ENCODE measurements around the gene THRSP. TPM values are rescaled to one million over a fixed set of nuclear protein-coding genes. Genes with fewer than 3 reads are reported as not detected.
"Not testable (repeated sequence)": the region's sequence is repeated elsewhere in the genome, so short reads cannot be mapped to it uniquely, and the experiment has no call there.

The THRSP gene
- total RNA-seq, 8 experiments from 2014 or later = 0.22 to 1.9 (median 0.48) TPM; not detected in 2

DNA sequence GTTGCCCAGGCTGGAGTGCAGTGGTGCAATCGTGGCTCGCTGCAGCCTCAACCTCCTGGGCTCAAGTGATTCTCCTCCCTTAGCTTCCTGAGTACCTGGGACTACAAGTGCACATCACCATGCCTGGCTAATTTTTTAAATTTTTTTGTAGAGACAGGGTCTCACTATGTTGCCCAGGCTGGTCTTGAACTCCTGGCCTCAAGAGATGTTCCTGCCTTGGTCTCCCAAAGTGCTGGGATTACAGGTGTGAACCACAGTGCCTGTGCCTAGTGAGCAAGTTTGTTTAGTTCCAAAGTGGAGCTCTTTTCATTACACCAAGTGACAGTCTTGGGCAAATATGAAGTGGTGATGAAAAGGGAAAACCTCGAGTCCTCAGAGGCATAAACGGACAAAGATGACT lies 13.9 kb downstream of the THRSP start:
- H3K4me3 ChIP-seq; in situ Hi-C loops (cut with MboI; ENCODE audit: low pct_unique_long_range_greater_than_20kb in 2 of 9, low sequenced_read_pairs in 9 of 9, unreplicated experiment in 9 of 9); ATAC-seq (replicated peaks in 6 of 8); H3K27ac ChIP-seq: not testable (repeated sequence)
- peaks cover 16 to 18% of the 10 kb centered on the region in 2 donors for H3K4me1 ChIP-seq (replicated peaks in 1 of 2)
- WGBS, 10 experiments = 50 to 100% (median 88%) methylated on average over 1 to 4 of the region's 4 CpGs; no CpG with 5 or more reads in 1 of the 10 experiments

DNA sequence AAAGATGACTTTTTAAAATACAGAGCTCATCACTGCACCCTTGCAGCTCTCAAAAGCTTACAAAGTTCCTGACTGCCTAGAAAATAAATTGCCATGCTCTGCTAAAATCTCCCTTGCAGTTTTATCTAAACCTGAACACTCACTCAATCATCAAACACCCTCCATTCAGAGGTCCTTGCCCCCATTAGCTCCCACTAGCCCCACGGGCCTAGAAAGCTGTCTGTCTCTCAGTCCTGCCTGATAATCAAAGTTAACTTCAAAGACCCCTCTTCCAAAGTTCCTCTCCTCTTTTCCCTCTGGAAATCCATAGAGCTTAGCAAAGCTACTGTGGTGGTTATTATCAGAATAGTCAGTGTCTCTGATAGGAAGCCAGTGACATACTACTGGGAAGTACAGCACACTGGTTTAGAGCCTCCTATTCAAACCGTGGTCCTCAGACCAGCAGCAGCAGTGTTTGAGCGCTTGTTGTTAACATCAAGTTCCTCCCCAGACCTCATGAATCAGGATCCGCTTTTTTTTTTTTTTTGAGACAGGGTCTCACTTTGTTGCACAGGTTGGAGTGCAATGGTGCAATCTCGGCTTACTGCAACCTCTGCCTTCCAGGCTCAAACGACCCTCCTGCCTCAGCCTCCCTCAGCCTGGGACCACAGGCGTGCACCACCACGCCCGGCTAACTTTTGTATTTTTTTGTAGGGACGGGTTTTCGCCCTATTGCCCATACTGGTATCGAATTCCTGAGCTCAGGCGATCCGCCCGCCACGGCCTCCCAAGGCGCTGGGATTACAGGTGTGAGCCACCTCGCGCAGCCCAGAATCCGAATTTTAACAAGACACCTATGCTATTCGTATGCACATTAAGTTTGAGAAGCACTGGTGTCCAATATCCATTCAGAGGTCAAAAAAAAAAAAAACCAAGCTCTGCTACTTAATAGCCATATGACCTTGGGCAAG lies 14.8 kb downstream of the THRSP start:
- in situ Hi-C loops (cut with MboI; ENCODE audit: low pct_unique_long_range_greater_than_20kb in 2 of 9, low sequenced_read_pairs in 9 of 9, unreplicated experiment in 9 of 9) = no loop called here
- Histone ChIP-seq H3K27ac (no peak overlapping the region), H3K4me1 (replicated peaks in 1 of 2) (peaks cover 19 to 21% of the 10 kb centered on the region in 2 donors), H3K4me3 (peak overlapping the region; percentile 67 to 100 (median 83))
- no peak for ATAC-seq (replicated peaks in 6 of 8)
- 0 to 80% (median 41%) methylated on average over 1 to 9 of the region's 21 CpGs; no CpG with 5 or more reads in 2 of the 10 experiments for WGBS, 10 experiments

DNA sequence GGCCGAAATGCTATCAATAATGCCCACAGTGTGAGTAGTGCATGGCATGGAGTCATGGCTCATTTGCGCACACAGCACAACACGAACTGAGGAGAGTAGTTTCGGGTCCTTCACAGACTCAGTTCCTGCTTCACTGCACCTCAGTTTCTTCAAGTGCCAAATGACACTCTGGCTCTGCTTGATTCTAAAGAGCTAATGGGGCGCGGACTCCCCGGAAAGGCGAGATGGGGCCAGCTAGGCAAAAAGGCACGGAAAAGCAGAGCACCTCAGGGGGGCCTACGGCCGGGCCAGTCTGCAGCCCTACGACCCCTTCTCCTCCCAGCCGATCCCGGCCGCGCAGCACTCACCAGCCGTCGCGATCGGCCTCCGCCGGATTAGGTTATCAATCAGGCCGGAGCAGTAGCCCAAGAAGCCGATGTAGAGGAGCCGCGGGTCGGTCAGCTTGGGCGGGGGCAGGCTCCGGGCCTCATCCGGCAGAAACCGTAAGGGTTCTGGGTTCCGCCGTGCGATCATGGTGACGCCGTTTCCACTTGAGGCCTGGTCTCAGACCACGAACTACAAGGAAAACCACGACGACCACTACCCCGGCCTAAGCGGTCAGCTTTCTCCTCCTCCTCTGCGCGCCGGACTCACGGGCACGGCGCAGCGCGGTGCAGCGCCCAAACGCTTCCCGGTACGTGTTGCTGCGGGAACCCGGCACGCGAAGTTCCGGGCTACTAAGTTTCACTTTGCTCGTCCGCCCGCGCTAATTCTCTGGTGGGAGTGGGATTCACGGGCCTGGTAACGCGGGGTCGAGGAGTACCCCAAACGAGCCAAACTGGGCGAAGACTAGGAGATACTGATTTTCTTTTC lies 15.8 kb downstream of the THRSP start, which contains the start of gene NDUFC2:
TSS of gene NDUFC2 (minus strand) at position 631 of the 852 bp plus-strand sequence. CDS start at position 513, 118 bp downstream.
- H3K27ac ChIP-seq = peak within 1 kb of the TSS; percentile 78 to 91
- H3K4me1 ChIP-seq (replicated peaks in 1 of 2) = peaks cover 19 to 26% of the 10 kb centered on the region in 2 donors
- in situ Hi-C loops (cut with MboI; ENCODE audit: low pct_unique_long_range_greater_than_20kb in 2 of 9, low sequenced_read_pairs in 9 of 9, unreplicated experiment in 9 of 9) = no loop called here
- WGBS, 10 experiments = 0 to 40% (median 2%) methylated on average over 1 to 23 of the region's 68 CpGs; no CpG with 5 or more reads in 4 of the 10 experiments
- peak; percentile 93 to 98 (median 96) for ATAC-seq (replicated peaks in 6 of 8)
- peak within 1 kb of the TSS; percentile 67 to 100 (median 83) for H3K4me3 ChIP-seq

GRCh38 chr11:78080084-78080817 lies 16.6 kb downstream of the THRSP start:
- H3K4me3 ChIP-seq = peak overlapping the region; percentile 67 to 100 (median 83)
- in situ Hi-C loops (cut with MboI; ENCODE audit: low pct_unique_long_range_greater_than_20kb in 2 of 9, low sequenced_read_pairs in 9 of 9, unreplicated experiment in 9 of 9) = no loop called here
- peak in 2 of 8 experiments; percentile 13 to 25 for ATAC-seq (replicated peaks in 6 of 8)
- 36 to 85% (median 71%) methylated on average over 1 to 19 of the region's 23 CpGs for WGBS, 10 experiments
- peak overlapping the region; percentile 78 to 91 for H3K27ac ChIP-seq
- peaks cover 19 to 26% of the 10 kb centered on the region in 2 donors for H3K4me1 ChIP-seq (replicated peaks in 1 of 2)

DNA sequence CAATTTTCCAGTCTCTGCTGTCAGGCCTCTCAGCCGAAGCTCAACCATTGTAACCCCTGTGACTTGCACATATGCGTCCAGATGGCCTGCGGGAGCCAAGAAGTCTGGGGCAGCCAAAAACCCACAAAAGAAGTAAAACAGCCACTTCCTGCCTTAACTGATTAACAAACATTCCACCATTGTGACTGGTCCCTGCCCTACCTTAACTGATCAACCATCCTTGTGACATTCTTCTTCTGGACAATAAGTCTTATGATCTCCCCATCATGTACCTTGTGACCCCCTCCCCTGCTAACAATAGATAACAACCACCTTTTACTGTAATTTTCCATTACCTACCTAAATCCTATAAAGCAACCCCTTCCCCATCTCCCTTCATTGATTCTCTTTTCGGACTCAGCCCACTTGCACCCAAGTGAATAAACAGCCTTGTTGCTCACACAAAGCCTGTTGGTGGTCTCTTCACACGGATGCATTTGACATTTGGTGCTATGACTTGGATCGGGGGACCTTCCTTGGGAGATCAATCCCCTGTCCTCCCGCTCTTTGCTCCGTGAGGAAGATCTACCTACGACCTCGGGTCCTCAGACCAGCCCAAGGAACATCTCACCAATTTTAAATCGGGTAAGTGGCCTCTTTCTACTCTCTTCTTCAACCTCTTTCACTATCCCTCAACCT lies 17.3 kb downstream of the THRSP start:
- in situ Hi-C loops (cut with MboI; ENCODE audit: low pct_unique_long_range_greater_than_20kb in 2 of 9, low sequenced_read_pairs in 9 of 9, unreplicated experiment in 9 of 9) = no loop called here
- no peak overlapping the region for H3K27ac ChIP-seq
- no peak overlapping the region for H3K4me3 ChIP-seq
- WGBS, 10 experiments = 61 to 100% (median 91%) methylated on average over 1 to 11 of the region's 11 CpGs; no CpG with 5 or more reads in 1 of the 10 experiments
- H3K4me1 ChIP-seq (replicated peaks in 1 of 2) = peaks cover 19 to 26% of the 10 kb centered on the region in 2 donors
- no peak for ATAC-seq (replicated peaks in 6 of 8)

GRCh38 chr11:78081583-78081982 lies 17.9 kb downstream of the THRSP start:
- 50 to 100% (median 89%) methylated on average over 1 to 6 of the region's 6 CpGs; no CpG with 5 or more reads in 4 of the 10 experiments for WGBS, 10 experiments
- in situ Hi-C loops (cut with MboI; ENCODE audit: low pct_unique_long_range_greater_than_20kb in 2 of 9, low sequenced_read_pairs in 9 of 9, unreplicated experiment in 9 of 9) = no loop called here
- Histone ChIP-seq H3K4me3 (no peak overlapping the region), H3K4me1 (replicated peaks in 1 of 2) (peaks cover 19 to 23% of the 10 kb centered on the region in 2 donors), H3K27ac (no peak overlapping the region)
- no peak for ATAC-seq (replicated peaks in 6 of 8)

GRCh38 chr11:78082146-78082545 lies 18.5 kb downstream of the THRSP start:
- Histone ChIP-seq H3K27ac (no peak overlapping the region), H3K4me3 (no peak overlapping the region), H3K4me1 (replicated peaks in 1 of 2) (peaks cover 19 to 21% of the 10 kb centered on the region in 2 donors)
- WGBS, 10 experiments = 68 to 97% (median 80%) methylated on average over 1 to 8 of the region's 8 CpGs; no CpG with 5 or more reads in 2 of the 10 experiments
- in situ Hi-C loops (cut with MboI; ENCODE audit: low pct_unique_long_range_greater_than_20kb in 2 of 9, low sequenced_read_pairs in 9 of 9, unreplicated experiment in 9 of 9) = no loop called here
- ATAC-seq (replicated peaks in 6 of 8) = no peak

GRCh38 chr11:78083021-78083420 lies 19.4 kb downstream of the THRSP start:
- ATAC-seq (replicated peaks in 6 of 8) = no peak
- WGBS, 10 experiments = 0 to 67% (median 63%) methylated on average over 1 to 4 of the region's 4 CpGs; no CpG with 5 or more reads in 7 of the 10 experiments
- no peak overlapping the region for H3K27ac ChIP-seq
- peaks cover 14 to 20% of the 10 kb centered on the region in 2 donors for H3K4me1 ChIP-seq (replicated peaks in 1 of 2)
- no peak overlapping the region for H3K4me3 ChIP-seq
- in situ Hi-C loops (cut with MboI; ENCODE audit: low pct_unique_long_range_greater_than_20kb in 2 of 9, low sequenced_read_pairs in 9 of 9, unreplicated experiment in 9 of 9) = no loop called here

- in situ Hi-C loops (cut with MboI; ENCODE audit: low pct_unique_long_range_greater_than_20kb in 2 of 9, low sequenced_read_pairs in 9 of 9, unreplicated experiment in 9 of 9); ATAC-seq (replicated peaks in 6 of 8); H3K27ac ChIP-seq; H3K4me3 ChIP-seq: not testable (repeated sequence)
- WGBS, 10 experiments = 67 to 100% (median 90%) methylated on average over 1 to 8 of the region's 8 CpGs; no CpG with 5 or more reads in 1 of the 10 experiments
- peaks cover 10 to 16% of the 10 kb centered on the region in 2 donors for H3K4me1 ChIP-seq (replicated peaks in 1 of 2)
These were observed 20.8 kb downstream of the THRSP start for GRCh38 chr11:78084506-78084905.

GRCh38 chr11:78085972-78086371 lies 22.3 kb downstream of the THRSP start:
- in situ Hi-C loops (cut with MboI; ENCODE audit: low pct_unique_long_range_greater_than_20kb in 2 of 9, low sequenced_read_pairs in 9 of 9, unreplicated experiment in 9 of 9) = no loop called here
- Histone ChIP-seq H3K4me1 (replicated peaks in 1 of 2) (peaks cover 5 to 10% of the 10 kb centered on the region in 2 donors), H3K27ac (no peak overlapping the region), H3K4me3 (no peak overlapping the region)
- no peak for ATAC-seq (replicated peaks in 6 of 8)
- WGBS, 10 experiments = 34 to 100% (median 63%) methylated on average over 1 to 3 of the region's 3 CpGs; no CpG with 5 or more reads in 2 of the 10 experiments

DNA sequence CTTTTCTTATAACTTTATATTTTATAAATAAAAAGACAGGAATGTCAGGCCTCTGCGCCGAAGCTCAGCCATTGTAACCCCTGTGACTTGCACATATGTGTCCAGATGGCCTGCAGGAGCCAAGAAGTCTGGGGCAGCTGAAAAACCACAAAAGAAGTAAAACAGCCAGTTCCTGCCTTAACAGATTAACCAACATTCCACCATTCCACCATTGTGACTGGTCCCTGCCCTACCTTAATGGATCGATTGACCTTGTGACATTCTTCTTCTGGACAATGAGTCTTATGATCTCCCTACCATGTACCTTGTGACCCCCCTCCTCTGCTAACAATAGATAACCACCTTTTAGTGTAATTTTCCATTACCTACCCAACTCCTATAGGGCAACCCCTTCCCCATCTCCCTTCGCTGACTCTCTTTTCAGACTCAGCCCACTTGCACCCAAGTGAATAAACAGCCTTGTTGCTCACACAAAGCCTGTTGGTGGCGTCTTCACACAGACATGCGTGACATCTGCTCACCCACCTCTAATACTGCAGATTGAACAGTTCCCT lies 22.9 kb downstream of the THRSP start:
- peaks cover 5 to 10% of the 10 kb centered on the region in 2 donors for H3K4me1 ChIP-seq (replicated peaks in 1 of 2)
- H3K4me3 ChIP-seq; H3K27ac ChIP-seq; ATAC-seq (replicated peaks in 6 of 8); in situ Hi-C loops (cut with MboI; ENCODE audit: low pct_unique_long_range_greater_than_20kb in 2 of 9, low sequenced_read_pairs in 9 of 9, unreplicated experiment in 9 of 9): not testable (repeated sequence)
- 51 to 95% (median 81%) methylated on average over 3 to 6 of the region's 6 CpGs; no CpG with 5 or more reads in 2 of the 10 experiments for WGBS, 10 experiments

Measured in motor neuron (in vitro differentiated cells).